Natural killer cell (primary cell): ENCODE data around the gene SLCO3A1. TPM values are rescaled to one million over a fixed set of nuclear protein-coding genes. Genes with fewer than 3 reads are reported as not detected.

Experiments used
- ATAC-seq, 3 donors: fragments of 150-1000 bp in 2 of 3; fragments of 200-7000 bp in 1 of 3; cut with Tn5 transposase; 1 replicate in 1 of 3; 2 replicates in 2 of 3; pipeline ENCODE4 v1.10.0; 2021; ENCODE audit warnings: mild to moderate bottlenecking in 2 of 3, moderate library complexity in 2 of 3
- DNase-seq, 2 donors: peaks; one replicate each; pipeline versions ENCODE4 v3.0.0 to v3.0.0-alpha.2; 2013 to 2021; ENCODE audit warnings: mixed read lengths in 1 of 2
- H3K27ac ChIP-seq: one replicate; pipeline ENCODE4 v1.5.1; 2013; ENCODE audit warnings: mild to moderate bottlenecking, low read length
- H3K27me3 ChIP-seq: one replicate; pipeline ENCODE4 v1.6.1; 2013; ENCODE audit warnings: low read length; ENCODE audit not compliant: control insufficient read depth, insufficient read depth
- H3K36me3 ChIP-seq: one replicate; pipeline ENCODE4 v1.6.1; 2013; ENCODE audit warnings: low read length; ENCODE audit not compliant: control insufficient read depth, insufficient read depth
- H3K4me1 ChIP-seq: one replicate; pipeline ENCODE4 v1.6.1; 2013; ENCODE audit warnings: low read length; ENCODE audit not compliant: control insufficient read depth, insufficient read depth
- H3K4me3 ChIP-seq: one replicate; pipeline ENCODE4 v1.5.1; 2013; ENCODE audit warnings: low read length
- H3K9me3 ChIP-seq: one replicate; pipeline ENCODE4 v1.6.1; 2013; ENCODE audit warnings: low read length; ENCODE audit not compliant: control insufficient read depth, insufficient read depth
- H3K27ac Mint-ChIP-seq, 2 donors: one replicate each; pipeline ENCODE4 v1.8.0; 2022; ENCODE audit warnings: mild to moderate bottlenecking in 2 of 2, mixed read lengths in 2 of 2, moderate library complexity in 1 of 2
- H3K27me3 Mint-ChIP-seq, 2 donors: one replicate each; pipeline ENCODE4 v1.8.0; 2022; ENCODE audit warnings: low read depth in 2 of 2, mixed read lengths in 2 of 2
- H3K36me3 Mint-ChIP-seq: one replicate; pipeline ENCODE4 v1.8.0; 2022; ENCODE audit warnings: mixed read lengths
- H3K4me1 Mint-ChIP-seq, 2 donors: one replicate each; pipeline ENCODE4 v1.8.0; 2022; ENCODE audit warnings: mixed read lengths in 2 of 2
- H3K4me3 Mint-ChIP-seq: one replicate; pipeline ENCODE4 v1.8.0; 2022; ENCODE audit warnings: mild to moderate bottlenecking, moderate library complexity, mixed read lengths
- H3K9me3 Mint-ChIP-seq, 2 donors: one replicate each; pipeline ENCODE4 v1.8.0; 2022; ENCODE audit warnings: mixed read lengths in 2 of 2
- WGBS: methylation state at CpG from one replicate; pipeline ENCODE4 v1.1.7; 2013; ENCODE audit warnings: missing lambda C conversion rate; ENCODE audit not compliant: insufficient coverage; 5-methylcytosine and 5-hydroxymethylcytosine counted together
- intact Hi-C: fragments of 100-400 bp; cut with micrococcal nuclease; formaldehyde crosslinking; loops from one replicate; pipeline ENCODE4 v1.14.2; 2022
- total RNA-seq, 4 donors: library from RNA; stranded (reverse); fragments of 120-200 nt in 1 of 4; gene quantifications; one replicate each; pipeline versions ENCODE4 v1.2.3 to v1.2.4, GENCODE V29; 2013 to 2022
- TF ChIP-seq, protein P1 (sequence below): fragments of 200-600 bp; IDR thresholded peaks from one replicate; pipeline ENCODE4 v1.8.0; 2022; ENCODE audit warnings: antibody characterized with exemption

SLCO3A1 gene
- total RNA-seq, 3 donors from 2014 or later (not counting 1 experiment from before 2014, with no cell fraction given), result 48.5 to 73.5 (median 68.8) TPM

- Mint-ChIP-seq H3K27me3 (no peaks in the 10 kb centered on the region), H3K9me3 (no peaks in the 10 kb centered on the region), H3K4me1 (peaks cover 82 to 89% of the 10 kb centered on the region in 2 donors), H3K27ac (peak overlapping the region in 1 of 2 donors; percentile 51), H3K4me3 (no peak overlapping the region), H3K36me3 (no peaks in the 10 kb centered on the region)
- intact Hi-C loops, result no loop called here
- DNase-seq (no peak), ATAC-seq (no peak)
- TF ChIP-seq, protein P1, sequence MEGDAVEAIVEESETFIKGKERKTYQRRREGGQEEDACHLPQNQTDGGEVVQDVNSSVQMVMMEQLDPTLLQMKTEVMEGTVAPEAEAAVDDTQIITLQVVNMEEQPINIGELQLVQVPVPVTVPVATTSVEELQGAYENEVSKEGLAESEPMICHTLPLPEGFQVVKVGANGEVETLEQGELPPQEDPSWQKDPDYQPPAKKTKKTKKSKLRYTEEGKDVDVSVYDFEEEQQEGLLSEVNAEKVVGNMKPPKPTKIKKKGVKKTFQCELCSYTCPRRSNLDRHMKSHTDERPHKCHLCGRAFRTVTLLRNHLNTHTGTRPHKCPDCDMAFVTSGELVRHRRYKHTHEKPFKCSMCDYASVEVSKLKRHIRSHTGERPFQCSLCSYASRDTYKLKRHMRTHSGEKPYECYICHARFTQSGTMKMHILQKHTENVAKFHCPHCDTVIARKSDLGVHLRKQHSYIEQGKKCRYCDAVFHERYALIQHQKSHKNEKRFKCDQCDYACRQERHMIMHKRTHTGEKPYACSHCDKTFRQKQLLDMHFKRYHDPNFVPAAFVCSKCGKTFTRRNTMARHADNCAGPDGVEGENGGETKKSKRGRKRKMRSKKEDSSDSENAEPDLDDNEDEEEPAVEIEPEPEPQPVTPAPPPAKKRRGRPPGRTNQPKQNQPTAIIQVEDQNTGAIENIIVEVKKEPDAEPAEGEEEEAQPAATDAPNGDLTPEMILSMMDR, result no peak
- WGBS, result 97% methylated on average over 6 of the region's 6 CpGs
- H3K36me3 ChIP-seq, result no peaks in the 10 kb centered on the region
- peaks cover 44% of the 10 kb centered on the region for H3K4me1 ChIP-seq
- H3K4me3 ChIP-seq, result no peak overlapping the region
- no peaks in the 10 kb centered on the region for H3K27me3 ChIP-seq
- H3K9me3 ChIP-seq, result no peaks in the 10 kb centered on the region
- H3K27ac ChIP-seq, result no peak overlapping the region
Observed at GRCh38 chr15:91945385-91945784, 91.9 kb downstream of the SLCO3A1 start.

DNA sequence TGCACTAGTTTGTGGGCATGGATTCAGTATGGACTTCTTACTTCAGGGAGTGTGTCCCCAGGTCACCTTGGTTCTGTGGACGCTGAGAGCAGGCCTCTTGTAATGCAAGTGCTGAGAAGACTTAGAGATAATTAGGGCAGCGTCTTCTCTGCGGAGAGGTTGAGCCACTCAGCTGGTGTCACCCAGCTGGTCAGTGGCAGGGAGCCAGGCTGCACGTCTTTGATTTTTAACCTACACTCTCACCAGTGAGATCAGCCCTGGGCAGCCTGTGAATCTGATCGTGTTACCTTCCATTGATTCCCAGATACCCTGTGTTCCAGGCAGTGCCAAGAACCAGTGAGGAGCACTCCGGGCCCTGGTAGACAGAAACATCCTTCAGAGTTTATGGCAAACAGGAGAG is 92.6 kb downstream of the SLCO3A1 start:
- Mint-ChIP-seq H3K4me1 (peaks cover 85 to 89% of the 10 kb centered on the region in 2 donors), H3K27ac (peak overlapping the region in 1 of 2 donors; percentile 51), H3K9me3 (no peaks in the 10 kb centered on the region), H3K4me3 (no peak overlapping the region), H3K27me3 (no peaks in the 10 kb centered on the region), H3K36me3 (no peaks in the 10 kb centered on the region)
- Histone ChIP-seq H3K9me3 (no peaks in the 10 kb centered on the region), H3K27me3 (no peaks in the 10 kb centered on the region), H3K27ac (no peak overlapping the region), H3K4me1 (peaks cover 44% of the 10 kb centered on the region), H3K36me3 (no peaks in the 10 kb centered on the region), H3K4me3 (no peak overlapping the region)
- DNase-seq (no peak), ATAC-seq (no peak)
- TF ChIP-seq, protein P1, result no peak
- intact Hi-C loops, result no loop called here
- WGBS, result 74% methylated on average over 6 of the region's 6 CpGs

DNA sequence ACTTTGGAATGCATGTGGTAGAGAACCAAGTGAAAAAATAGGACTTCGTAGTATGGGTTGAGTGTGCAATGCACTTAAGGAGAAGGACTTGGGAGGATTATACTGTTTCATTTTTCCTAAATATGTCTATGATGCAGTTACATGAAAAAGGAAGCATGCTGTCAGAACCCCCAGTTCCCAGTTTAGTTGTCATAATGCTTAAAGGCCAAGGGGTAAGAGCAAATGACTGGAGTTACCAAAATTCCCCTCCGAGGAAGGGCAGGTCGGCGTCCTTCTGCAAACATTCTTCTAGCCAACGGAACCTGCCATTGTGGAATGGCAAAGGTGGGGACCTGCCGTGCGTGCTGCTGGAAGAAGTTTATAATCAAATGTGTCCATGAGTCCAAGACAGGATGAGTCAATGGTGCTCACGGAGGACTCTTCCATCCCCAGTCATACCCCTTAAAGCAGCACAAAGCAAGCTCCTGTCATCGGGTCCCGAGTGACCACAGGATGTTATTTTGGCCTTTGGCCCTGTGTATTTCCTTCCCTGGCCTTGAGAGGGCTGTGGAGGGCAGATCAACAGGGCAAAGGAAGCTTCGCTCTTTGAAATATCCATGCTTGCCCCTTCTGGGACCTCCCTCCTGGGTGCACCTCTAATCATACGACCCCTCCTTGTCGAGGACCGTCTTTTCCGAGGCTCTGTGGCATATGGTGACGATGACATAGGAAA is 93.2 kb downstream of the SLCO3A1 start:
- Mint-ChIP-seq H3K27ac (peak overlapping the region; percentile 51 to 74), H3K4me3 (no peak overlapping the region)
- DNase-seq, result no peak

More for the DNA sequence above, 93.2 kb downstream of the SLCO3A1 start:
- ATAC-seq, result peak in 1 of 3 donors; percentile 38
- Histone ChIP-seq H3K27ac (no peak overlapping the region), H3K36me3 (no peaks in the 10 kb centered on the region), H3K27me3 (no peaks in the 10 kb centered on the region), H3K4me1 (peaks cover 43% of the 10 kb centered on the region), H3K9me3 (no peaks in the 10 kb centered on the region), H3K4me3 (no peak overlapping the region)
- no peaks in the 10 kb centered on the region for H3K9me3 Mint-ChIP-seq
- 76% methylated on average over 15 of the region's 16 CpGs for WGBS
- H3K27me3 Mint-ChIP-seq, result no peaks in the 10 kb centered on the region
- peaks cover 89 to 94% of the 10 kb centered on the region in 2 donors for H3K4me1 Mint-ChIP-seq
- intact Hi-C loops, result no loop called here
- H3K36me3 Mint-ChIP-seq, result no peaks in the 10 kb centered on the region
- TF ChIP-seq, protein P1, result no peak
